ENCODE data around the gene ERG.

The ERG gene, protein sequence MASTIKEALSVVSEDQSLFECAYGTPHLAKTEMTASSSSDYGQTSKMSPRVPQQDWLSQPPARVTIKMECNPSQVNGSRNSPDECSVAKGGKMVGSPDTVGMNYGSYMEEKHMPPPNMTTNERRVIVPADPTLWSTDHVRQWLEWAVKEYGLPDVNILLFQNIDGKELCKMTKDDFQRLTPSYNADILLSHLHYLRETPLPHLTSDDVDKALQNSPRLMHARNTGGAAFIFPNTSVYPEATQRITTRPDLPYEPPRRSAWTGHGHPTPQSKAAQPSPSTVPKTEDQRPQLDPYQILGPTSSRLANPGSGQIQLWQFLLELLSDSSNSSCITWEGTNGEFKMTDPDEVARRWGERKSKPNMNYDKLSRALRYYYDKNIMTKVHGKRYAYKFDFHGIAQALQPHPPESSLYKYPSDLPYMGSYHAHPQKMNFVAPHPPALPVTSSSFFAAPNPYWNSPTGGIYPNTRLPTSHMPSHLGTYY

DNA sequence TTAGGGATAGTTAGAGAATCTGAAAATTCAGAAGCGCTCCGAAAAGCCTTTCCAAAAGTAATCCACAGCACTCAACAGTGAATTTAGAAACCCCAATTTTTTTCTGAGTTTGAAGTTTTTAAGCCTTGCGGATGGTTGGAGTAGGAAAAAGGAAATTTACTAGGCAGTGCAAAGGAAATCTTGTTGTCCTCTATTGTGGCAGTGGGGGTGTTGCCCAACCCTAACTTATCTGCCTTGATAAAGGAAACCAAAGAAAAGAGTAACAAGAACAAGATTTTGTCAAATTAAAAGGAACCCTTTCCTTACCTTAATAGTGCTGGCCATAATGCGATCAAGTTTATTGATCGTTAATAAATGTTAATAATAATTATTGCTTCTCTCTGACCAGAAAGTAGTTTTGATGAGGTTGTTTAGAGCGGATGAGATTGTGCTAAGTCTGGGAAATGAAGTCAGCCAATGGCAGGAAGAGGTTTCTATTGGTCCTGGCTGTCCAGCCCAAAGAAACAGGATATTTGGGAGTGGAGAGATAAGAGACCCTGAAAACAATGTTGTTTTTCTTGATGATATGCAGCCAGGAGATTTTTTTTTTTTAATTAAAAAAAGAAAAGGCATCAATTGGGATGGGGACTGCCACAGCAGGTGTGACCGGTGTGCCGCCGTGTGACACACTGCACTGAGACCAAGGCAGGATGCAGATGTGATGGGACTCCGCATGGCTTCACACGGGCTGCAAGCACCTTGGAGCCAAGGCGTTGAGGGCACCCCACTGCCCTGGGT is at the start of gene ERG:
ERG (minus strand) TSS at position 421 of the 777 bp plus-strand sequence; CDS start at position 324, 97 bp downstream.
- DNase-seq (ENCODE audit: low spot score): no peak

DNA sequence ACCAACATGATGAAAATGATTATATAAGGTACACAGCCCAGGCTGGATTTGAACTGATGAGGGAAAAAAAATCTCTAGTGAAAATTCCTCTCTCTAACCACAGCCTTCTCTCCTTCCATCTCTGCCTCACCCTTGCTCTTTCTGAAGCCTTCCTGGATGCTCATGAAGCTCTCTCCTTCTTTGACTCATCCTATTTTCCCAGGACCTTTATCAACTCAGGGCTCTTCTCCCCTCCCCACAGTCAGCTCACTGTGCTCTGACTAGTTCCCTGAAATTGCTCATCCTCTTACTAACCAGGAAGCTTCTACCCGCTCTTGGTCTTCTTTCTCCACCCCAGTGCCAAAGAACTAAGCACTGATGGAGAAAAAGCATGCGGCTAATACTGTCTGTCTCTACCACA is 46.4 kb upstream of the ERG start:
- no peak for DNase-seq (ENCODE audit: low spot score)

DNA sequence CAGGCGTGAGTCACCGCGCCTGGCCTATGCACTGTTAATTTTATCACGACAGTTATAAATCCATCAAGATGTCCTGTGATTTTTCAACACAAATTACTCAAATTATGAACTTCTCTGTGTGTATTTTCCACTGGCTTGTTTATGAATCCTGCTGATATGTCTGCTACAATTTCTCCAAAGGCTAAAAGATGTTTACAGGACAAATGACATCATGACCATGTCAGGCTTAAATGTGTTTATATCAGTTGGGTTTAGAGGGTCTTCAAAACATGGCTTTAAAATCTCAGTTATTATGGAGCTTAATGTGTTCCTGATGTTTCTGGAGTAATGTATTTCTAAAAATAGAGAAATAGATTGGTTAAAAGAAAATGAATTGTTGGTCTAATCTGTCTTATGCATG is 44.0 kb upstream of the ERG start:
- DNase-seq (ENCODE audit: low spot score): no peak

DNA sequence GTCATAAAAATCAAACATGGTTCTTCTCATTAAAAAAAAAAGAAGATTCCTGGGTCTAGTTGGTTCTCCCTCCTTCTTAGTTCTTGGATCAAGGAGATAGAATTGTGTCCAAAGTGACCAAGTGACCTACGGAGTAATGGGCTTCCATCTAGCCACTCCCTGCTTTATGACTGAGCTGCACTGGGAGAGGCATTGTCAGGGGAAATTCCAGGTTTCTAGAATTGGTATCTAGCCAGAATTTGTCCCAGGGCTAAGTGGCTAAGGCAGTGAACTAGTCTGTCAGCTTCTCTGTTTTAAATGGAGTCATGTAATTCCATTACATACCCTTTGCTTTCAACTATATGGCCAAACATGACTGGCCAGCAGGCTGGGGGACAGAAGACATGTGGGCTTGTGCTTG is 40.1 kb upstream of the ERG start:
- DNase-seq (ENCODE audit: low spot score): no peak

DNA sequence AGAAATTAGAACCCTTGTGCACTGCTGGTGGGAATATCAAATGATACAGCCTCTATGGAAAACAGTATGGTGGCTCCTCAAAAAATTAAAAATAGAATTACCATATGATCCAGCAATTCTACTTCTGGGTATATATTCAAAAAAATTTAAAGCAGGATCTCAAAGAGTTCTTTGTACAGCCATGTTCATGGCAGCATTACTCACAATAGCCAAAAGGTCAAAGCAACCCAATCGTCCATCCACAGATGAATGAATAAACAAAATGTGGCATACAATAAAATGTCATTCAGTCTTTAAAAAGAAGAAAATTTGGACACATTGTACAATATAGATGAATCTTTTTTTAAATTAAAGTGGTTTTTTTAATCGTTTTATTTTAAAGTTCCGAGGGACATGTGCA is 36.3 kb upstream of the ERG start:
- no peak for DNase-seq (ENCODE audit: low spot score)

DNA sequence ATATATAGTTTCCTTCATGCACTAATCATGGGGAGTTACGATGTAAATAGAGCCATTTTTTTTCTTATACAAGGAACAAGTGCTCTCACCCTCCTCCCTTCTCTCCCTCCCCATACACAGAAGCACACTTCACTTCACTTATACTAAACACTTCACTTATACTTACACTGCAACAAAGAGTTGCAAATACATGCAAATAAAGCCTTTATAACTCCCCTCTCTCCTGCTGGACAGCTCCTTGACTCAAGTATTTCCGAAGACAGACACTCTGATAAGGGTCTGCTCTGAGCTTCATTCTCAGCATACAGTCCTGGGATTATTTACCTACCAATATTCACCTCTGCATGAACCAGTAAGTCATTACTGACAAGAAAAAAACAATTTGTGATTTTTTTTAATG is 35.6 kb upstream of the ERG start:
- no peak for DNase-seq (ENCODE audit: low spot score)

DNA sequence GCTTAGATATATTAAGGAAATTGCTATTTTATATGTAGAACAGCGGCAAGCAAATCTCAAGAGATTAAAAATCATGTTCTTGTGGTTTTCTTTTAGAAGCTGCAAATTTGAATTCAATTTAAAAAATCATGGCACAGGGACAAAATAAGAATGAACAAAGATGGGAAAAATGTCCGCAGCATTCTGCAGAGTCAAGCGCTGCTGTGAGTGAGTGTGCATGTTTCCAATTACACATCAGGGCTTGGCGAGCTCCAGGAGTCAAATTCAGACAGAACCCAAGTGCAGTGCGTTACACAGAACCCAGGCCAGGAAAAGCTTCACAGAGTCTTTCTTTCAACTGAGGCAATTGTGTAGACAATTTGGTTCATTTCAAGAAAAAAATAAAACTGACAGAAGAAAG is 33.3 kb upstream of the ERG start:
- DNase-seq (ENCODE audit: low spot score): no peak

DNA sequence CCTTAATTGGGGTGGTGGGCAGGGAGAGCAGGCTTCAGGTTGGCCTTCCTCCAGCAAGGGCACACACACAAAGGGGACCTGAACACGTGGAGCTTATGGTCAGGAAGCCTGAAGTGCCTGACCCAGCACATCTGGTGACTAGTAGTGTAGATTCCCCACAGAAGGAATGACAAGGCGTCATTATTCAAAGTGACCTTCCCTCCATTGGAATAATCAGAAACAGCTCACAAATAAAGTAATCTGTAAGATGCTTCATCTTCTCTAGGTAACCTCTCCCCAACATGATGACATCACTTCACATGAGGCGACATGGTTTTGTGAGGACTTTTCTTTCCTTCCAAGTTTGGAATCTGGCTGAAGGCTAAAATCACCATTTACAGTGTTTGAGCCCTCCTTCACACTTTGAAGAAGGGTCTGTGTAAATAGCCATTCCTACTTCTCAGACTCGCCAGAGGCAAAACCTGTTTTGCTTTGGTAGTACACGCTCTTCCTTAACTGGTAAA is 32.8 kb upstream of the ERG start:
- no peak for DNase-seq (ENCODE audit: low spot score)

DNA sequence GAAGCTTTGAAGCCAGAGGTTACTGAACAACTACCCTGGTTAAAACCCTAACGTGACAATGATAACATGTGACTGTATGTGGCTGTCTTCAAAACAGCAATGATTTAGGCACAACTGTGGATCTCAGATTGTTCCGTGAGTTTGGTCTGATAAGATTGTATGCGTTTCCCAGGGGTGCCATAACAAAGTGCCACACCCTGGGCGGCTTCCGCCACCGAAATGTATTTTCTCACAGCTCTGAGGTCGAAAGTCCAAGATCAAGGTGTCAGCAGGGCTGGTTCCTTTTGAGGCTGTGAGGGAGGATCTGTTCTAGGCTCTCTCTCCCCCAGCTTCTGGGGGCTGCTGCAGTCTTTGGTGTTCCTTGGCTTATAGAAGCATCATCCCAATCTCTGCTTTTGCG is 29.5 kb upstream of the ERG start:
- DNase-seq (ENCODE audit: low spot score): no peak

DNA sequence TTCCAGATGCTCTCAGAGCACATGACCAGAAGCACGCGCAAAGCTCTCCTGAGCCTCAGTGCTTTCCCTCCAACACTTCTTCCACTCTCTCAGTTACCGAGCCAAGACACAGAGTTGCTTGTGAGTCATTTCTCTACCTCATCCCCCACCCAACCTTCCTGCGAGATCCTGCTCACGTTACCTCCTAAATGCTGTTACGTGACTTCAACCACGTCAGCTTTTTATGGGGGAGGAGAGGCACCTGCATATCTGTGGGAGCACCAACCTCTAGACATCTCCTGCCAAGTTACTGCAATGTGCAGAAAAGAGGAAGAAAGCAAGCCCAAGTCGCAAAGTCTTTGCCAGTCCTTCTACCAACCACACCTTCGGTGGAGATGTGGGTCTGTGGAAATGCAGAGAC is 27.2 kb upstream of the ERG start:
- no peak for DNase-seq (ENCODE audit: low spot score)

DNA sequence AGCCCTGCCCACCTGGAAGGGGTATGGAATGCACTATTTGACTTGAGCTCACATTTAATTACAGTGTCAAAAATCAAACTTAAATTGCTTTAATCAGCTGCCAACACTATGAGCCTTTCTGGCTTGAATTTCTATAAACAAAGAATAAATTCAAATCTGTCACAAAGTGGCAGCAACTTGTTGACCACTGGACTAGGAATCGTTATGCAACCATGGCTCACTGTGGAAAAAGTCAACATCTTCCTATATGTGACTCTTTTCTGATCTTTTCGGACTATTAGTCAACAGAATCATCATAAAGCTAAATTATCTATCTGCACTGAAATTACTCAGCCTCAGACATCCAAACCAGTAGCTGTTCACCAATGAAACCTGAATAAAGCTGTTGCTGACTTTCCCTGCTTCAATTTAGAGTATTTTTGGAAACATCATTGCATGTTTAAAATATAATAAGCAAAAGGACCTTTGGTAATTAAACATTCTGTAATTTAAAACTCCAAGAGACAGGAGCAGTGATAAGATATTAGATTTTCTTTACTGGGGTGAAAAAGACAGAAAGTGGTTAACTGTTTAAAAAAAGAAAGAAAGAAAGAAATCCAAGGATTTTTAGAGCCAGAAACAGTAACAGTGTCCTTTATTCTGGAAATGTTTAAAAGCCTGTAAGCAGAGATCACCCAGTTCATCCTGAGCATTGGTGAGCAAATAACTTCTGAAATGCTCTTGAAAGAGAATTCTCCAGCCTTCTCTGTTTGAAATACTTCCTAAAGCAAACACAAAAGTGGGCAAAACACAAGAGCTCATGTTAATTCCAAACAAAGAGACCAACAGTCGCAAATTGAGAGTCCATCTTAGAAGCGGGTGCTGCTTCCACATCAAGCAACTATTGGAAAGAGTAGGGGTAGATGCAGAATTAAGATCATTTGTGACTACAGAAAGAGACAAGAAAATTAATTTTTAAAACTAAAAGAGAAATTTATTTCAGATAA is 26.2 kb upstream of the ERG start:
- no peak for DNase-seq (ENCODE audit: low spot score)

DNA sequence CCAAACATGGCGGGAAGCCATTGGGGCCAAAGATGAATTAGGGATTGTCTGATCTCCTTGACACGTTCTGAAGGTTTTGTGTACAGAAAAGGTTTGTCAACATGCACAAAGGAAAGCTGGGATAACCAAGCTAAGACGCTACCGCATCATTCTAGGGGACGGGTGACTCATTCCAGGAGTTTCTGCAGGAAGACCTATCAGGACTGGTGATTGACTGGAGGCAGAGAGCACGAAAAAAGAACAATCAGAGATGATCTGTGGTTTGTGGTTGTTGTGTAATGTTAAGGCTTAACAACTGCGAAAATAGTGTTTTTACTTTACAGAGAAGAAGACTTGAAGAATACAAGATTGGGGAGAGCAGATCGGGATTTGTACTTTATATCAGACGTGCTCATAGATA is 22.2 kb upstream of the ERG start:
- no peak for DNase-seq (ENCODE audit: low spot score)

DNA sequence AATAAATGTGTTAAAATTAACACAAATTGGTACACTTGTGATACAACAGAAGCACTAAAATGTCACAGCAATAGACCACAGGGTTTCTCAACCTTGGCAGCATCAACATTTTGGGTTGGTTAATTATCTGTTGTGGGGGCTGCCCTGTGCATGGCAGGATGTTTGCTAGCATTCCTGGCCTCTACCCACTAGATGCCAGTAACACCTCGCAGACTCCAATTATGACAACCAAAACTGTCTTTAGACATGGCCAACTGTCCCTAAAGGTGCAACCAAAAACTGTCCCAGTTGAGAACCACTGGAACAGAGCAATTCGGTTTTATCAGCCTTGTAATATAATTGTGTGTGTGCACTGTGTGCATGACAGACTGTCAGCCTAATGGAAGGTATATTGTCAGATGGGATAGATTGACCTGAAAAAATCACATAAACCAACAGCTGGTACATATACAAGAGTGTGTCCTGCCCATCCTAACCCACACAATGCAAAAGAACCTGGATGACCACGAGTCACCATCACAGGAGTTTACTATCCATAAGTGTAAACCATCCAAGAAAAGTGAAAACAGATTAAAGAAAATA is 13.5 kb upstream of the ERG start:
- DNase-seq (ENCODE audit: low spot score): no peak

DNA sequence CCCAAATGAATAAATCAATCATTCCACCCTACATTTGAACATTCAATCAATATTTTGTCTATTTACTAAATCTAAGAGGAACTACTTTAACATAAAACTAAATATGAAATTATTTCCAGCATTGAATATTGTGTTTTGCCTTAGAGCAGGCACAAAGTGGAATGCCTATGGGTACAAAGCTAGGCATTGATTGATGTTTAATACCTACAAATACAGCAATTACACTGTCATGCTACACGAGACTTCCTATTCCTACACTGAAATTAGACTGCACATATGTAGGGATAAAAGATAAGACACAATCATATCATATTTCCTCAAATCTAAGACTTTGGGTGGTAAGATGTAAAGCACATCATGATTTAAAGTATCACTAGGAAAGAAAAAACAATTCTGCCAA is 12.9 kb upstream of the ERG start:
- DNase-seq (ENCODE audit: low spot score): no peak

DNA sequence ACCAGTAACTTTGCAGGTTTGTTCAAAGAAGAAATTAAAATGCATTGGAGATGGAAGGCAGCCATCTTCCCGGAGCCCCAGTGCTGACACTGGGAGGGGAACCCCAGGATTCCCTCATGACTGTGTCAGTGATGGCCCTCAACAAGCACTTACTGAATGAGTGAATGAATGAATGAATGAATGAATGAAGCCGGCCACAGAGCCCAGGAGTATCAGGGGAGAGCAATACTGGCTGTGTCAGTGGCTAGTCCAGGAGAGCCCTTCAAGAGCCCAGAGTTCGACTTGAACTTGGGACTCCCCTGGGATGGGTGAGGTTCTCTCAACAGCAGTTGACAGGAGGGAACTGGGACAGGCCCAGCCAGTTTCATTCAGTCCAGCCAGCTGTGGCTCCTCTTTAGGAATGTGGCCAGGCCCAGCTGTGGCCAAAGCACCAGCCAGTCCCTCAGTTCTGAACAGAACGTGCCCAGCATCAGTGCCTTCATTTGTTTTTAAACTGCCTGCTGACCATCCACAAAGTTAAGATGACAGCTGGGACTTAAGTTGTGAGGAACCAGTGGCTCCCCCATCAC is 9.2 kb upstream of the ERG start:
- no peak for DNase-seq (ENCODE audit: low spot score)

DNA sequence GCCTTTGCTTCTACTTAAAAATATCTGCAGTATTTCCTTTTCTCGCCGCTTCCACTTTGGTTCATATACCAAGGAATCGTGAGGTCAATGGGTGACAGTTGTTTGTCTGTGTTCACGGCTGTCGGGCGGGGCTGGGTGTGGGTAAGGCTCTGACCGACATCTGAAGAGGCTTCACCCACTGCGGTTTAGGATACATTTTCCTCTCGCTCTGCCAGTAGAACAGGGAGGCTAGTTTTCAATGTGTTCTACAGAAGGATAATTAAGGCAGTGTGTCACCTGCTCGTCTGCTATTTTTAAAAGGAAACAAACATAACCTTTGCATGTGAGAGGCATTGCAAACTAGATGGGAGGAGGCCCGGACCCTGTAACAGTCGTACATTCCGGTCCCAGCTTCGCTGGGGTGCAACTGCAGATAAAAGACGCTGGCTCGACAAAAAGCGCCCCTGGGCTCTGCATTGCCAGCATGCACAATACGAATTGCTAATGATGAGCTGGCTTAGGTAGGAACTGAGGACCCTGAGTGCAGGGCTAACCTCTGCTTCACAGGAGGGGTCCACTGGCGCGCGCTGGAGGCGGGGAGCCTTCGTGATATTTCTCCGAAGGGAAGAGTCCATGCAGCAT is 8.5 kb upstream of the ERG start:
- DNase-seq (ENCODE audit: low spot score): no peak

DNA sequence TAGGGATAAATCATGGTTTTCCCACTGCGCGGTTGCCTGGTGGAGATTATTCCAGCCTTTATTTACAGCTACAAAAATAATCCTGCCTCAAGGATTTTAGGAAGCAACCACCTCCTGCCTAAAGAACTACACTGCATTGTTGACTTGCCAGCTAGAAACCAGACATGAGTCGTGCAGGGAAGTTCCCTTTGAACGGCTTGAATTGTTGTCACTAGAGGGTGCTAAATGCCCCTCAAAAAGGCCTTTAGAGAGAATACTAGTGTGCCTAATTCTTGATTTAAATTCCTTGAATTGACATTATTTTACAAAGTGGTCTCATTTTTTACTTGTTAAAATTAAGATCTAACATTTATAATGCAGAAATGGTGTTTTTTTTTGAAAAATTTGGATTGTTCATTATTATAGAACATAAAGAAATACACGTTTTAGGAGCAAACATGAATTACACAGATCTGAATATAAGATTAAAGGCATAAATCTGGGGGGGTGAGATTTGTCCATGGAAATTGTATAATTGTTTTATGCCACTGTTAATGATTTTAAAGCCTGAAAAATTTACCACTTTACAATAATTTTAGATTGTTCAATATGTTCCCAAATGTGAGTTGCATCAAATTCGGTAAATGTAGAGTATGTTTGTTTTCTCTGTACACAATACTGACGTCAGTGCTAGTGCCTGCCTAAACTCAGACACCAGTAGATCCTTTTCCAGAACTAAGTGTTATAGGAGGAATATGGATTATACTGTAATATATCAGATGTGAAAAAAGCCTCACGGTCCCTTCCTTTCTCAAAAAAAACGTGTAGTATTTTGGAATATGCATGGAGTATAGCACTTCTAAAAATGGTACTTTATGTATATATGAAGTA is 7.6 kb upstream of the ERG start:
- DNase-seq (ENCODE audit: low spot score): peak; percentile 2

DNA sequence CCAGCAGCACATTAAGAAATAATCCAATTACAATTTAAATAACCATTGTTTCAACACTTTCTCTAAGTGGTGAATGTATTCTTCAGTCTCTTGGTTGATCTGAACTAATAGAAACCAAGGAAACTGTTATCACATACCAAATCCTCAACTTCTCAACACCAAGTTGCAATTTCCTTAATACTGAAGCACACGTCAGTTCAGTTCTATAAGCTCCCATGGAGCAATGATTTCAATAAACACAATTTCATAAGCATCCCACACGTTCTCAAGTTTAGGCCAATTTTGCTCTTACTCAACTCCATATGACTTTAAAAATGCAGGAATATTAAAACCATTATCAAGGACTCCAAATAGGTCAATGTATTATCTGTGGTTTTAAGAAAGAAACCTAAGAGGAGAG is 5.8 kb upstream of the ERG start:
- no peak for DNase-seq (ENCODE audit: low spot score)

DNA sequence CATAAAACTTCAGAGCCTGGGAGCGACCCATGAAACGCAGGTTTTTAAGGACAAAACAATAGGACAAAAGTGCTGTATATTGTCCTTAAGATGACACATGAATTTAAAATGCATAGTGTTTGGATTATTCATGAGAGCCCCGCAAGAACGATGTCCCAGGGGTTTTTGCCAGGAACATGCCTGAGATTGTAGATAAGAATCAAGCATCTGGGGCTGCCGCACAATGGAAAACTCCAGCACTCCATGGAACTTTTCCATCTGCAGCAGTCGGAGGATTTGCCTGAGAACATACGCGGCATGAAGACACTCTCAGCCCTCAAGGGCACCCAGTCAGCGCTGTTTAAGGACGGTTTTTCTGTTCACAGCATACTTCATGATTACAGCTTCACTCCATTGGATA is 5.3 kb upstream of the ERG start:
- no peak for DNase-seq (ENCODE audit: low spot score)

DNA sequence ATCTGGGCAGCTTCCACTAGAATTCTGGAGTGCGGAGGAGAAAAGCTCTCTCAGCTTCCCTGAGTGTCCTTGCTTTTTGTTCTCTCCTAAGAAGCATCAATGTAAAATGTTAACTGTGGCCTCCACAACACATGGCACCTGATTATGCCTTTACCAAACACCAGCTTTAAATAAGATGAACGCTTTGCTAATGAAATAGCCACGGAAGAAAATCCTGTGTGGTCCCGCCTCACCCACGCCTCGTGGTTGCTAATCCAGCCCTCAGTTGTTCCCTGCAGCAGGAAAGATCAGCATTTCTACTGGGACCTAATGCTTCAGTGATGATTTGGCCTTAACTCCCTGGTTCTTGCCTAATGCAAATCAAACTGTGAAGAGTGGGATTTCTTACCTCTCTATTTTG is 1.8 kb upstream of the ERG start:
- no peak for DNase-seq (ENCODE audit: low spot score)

Measured in CD4-positive, alpha-beta T cell treated with Interleukin-15 for 4 hours (primary cell).